GM18873 (cell line): ENCODE measurements around the gene GJE1.

Experiments used
- ATAC-seq: cut with Tn5 transposase; IDR thresholded peaks from one replicate; pipeline ENCODE4 v1.9.1; 2021; ENCODE audit warnings: mild to moderate bottlenecking, moderate library complexity, moderate number of reproducible peaks; ENCODE audit not compliant: unreplicated experiment, low FRiP score

GJE1 gene

DNA sequence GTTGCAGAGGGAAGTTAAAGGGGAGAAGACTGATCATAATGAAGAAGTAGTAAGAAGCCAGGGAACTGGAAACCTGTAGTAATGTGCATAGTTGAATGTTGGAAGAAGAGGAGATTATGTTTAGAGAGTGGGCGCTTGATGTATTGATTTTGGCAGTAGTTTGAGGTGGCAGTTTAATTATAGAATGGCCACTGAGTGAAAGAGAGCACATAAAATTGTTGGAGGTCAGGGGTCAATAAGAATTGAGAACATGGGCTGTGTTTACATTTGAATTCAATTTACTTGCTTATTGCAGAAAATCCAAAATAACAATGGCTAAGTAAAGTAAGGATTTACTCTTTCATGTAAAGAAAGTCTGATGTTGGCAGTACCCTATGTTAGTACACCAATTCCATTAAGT lies 30.1 kb downstream of the GJE1 start:
- ATAC-seq: no peak

- ATAC-seq: no peak
Observed at GRCh38 chr6:142165227-142165626, 32.5 kb downstream of the GJE1 start.

DNA sequence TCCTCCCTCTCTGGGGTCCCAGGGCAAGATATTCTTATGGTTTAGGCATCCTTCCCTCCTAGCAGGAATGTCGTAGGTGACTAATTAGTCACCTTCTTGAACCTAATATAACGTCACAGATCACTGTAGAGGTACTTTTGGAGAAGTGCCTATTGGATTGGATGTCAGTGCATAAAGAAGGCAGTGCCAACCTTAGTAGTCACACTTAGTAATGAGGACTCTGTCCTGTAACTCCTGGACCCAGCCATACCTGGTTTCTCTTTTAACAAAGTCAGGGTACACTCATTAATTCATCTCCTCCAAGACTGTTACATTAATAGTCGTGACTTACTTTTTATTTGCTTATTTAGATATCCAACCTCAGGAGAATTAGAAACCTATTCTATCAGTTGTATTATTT lies 34.3 kb downstream of the GJE1 start:
- no peak for ATAC-seq

- no peak for ATAC-seq
Observed at GRCh38 chr6:142167486-142167885, 34.8 kb downstream of the GJE1 start.

DNA sequence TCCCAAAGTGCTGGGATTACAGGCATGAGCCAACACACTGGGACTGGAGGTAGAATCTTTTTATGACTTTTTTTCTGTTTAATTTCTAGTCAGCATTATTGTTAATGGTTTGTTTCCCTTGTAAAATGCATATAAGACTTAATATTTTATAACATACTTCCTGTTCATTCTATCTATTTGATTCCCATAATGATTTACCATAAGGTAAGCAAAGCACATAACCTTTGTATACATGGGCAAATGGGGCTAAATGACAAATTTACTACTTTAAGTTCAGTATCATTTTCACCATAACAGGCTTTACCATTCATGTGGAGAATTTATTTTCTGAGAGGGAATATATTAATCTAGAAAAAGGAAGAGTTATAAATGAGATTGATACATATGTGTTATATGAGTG lies 38.6 kb downstream of the GJE1 start:
- no peak for ATAC-seq

GRCh38 chr6:142172758-142173157 lies 40.0 kb downstream of the GJE1 start:
- ATAC-seq: no peak

GRCh38 chr6:142173980-142174379 lies 41.3 kb downstream of the GJE1 start:
- ATAC-seq: no peak

- no peak for ATAC-seq
Observed at GRCh38 chr6:142174703-142175102, 42.0 kb downstream of the GJE1 start.

DNA sequence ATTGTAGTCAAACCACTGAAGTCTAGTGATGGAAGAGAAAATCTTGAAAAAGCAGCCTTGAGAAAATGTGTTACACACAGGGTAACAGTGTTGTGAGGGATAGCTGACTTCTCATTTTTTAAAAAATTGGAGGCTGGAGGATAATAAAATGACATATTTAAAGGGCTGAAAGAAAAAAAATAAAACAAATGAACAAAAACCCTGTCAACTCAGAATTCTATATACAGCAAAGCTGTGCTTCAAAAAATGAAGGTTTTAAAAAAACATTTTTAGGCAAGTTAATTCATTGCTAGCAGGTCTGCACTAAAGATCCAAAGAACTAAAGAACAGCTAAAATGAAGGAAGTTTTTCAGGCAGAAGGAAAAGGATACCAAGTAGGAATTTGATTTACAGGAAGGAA lies 45.4 kb downstream of the GJE1 start:
- ATAC-seq: no peak

DNA sequence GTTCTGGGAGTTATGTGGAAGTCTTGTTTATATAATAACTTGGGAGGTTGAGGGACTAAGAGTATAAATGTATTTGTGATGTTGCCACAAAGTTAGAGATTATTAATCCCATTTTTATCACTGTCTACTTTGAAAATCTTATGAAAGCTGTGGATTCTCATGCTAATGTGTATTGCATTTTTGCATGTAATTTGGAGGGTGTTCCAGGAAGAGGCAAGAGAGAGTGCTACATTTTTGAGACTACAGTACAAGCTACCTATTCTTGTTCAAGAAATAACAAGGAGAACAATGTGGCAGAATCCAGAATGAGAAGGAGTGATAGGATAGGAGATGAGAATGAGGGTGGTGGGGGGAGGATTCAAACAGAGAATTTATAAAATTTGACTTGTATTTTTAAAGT lies 49.3 kb downstream of the GJE1 start:
- ATAC-seq: no peak

DNA sequence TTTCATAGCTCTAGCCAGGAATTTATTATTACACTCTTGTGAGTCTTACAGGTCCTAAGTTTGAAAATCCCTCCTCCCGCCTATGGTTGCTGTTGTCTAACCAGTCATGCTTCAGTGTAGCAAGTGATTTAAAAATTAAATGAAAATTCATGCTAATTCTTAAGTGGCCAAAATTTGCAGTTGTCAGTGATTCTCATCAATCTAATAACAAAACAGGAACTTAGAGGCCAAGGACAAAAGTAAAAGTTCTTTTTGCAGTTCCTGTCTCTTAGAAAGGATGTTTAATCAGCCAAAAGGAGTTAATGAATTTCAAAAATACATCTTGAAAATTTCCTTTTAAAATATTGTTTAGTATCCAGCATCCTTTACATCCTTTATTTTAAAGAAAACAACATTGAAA lies 50.6 kb downstream of the GJE1 start:
- ATAC-seq: no peak

GRCh38 chr6:142184307-142184706 lies 51.6 kb downstream of the GJE1 start:
- ATAC-seq: no peak
